Neural cell (in vitro differentiated cells): ENCODE data around the gene MYLK. TPM values are rescaled to one million over a fixed set of nuclear protein-coding genes. Genes with fewer than 3 reads are reported as not detected.

Experiments
- H2AFZ ChIP-seq: fragments of 200-600, 300-800 bp; sonication (generic), shearing (Covaris generic); 2 replicates; pipeline ENCODE4 v1.6.0; 2014; ENCODE audit warnings: low read depth, mild to moderate bottlenecking, antibody characterized with exemption, low read length, moderate library complexity
- H3F3A ChIP-seq: fragments of 200-600 bp; shearing (Covaris generic); 2 replicates; pipeline ENCODE4 v1.6.1; 2016; ENCODE audit warnings: mild to moderate bottlenecking, moderate library complexity, mixed read lengths, antibody characterized with exemption, low read length; ENCODE audit not compliant: insufficient read depth, poor library complexity, severe bottlenecking
- H3K27ac ChIP-seq: fragments of 200-600, 300-800 bp; sonication (generic), shearing (Covaris generic); 2 replicates; pipeline ENCODE4 v1.5.1; 2014; ENCODE audit warnings: mild to moderate bottlenecking, low read length, moderate library complexity
- H3K27me3 ChIP-seq: fragments of 300-800, 200-600 bp; sonication (generic), shearing (Covaris generic); 2 replicates; pipeline ENCODE4 v1.6.0; 2014; ENCODE audit warnings: mild to moderate bottlenecking, low read depth, low read length, moderate library complexity; ENCODE audit not compliant: insufficient read depth
- H3K36me3 ChIP-seq: fragments of 300-800, 200-600 bp; sonication (generic), shearing (Covaris generic); 2 replicates; pipeline ENCODE4 v1.5.1; 2014; ENCODE audit warnings: mild to moderate bottlenecking, antibody characterized with exemption, low read length, moderate library complexity; ENCODE audit not compliant: insufficient read depth
- H3K4me2 ChIP-seq: fragments of 300-800, 200-600 bp; sonication (generic), shearing (Covaris generic); 2 replicates; pipeline ENCODE4 v1.6.0; 2014; ENCODE audit warnings: mild to moderate bottlenecking, low read length
- H3K4me3 ChIP-seq: fragments of 300-800, 200-600 bp; sonication (generic), shearing (Covaris generic); 2 replicates; pipeline ENCODE4 v1.5.1; 2014; ENCODE audit warnings: mild to moderate bottlenecking, low read length, moderate library complexity
- H3K79me2 ChIP-seq: fragments of 200-600 bp; shearing (Covaris generic); replicated peaks from 2 replicates; pipeline ENCODE4 v1.6.0; 2014; ENCODE audit warnings: mild to moderate bottlenecking, low read length, moderate library complexity; ENCODE audit not compliant: insufficient read depth
- H3K9ac ChIP-seq: fragments of 300-800, 200-600 bp; sonication (generic), shearing (Covaris generic); 2 replicates; pipeline ENCODE4 v1.6.1; 2016; ENCODE audit warnings: mild to moderate bottlenecking, low read length, mixed read lengths
- H3K9me2 ChIP-seq: fragments of 200-600 bp; shearing (Covaris generic); 2 replicates; pipeline ENCODE4 v1.6.1; 2016; ENCODE audit warnings: mild to moderate bottlenecking, low read length, mixed read lengths; ENCODE audit not compliant: insufficient read depth
- H3K9me3 ChIP-seq: fragments of 200-600, 300-800 bp; sonication (generic), shearing (Covaris generic); 2 replicates; pipeline ENCODE4 v1.6.1; 2016; ENCODE audit warnings: mild to moderate bottlenecking, mixed run types, low read length, moderate library complexity, mixed read lengths
- H4K20me1 ChIP-seq: fragments of 200-600 bp; shearing (Covaris generic); 2 replicates; pipeline ENCODE4 v1.6.1; 2016; ENCODE audit warnings: mild to moderate bottlenecking, mixed run types; ENCODE audit not compliant: insufficient read depth
- EP300 ChIP-seq: fragments of 450-650 bp; conservative IDR thresholded peaks from 2 replicates; pipeline ENCODE4 v1.6.1; 2014; ENCODE audit warnings: antibody characterized with exemption, mild to moderate bottlenecking, moderate library complexity; ENCODE audit not compliant: poor library complexity, severe bottlenecking
- EZH2 ChIP-seq: fragments of 200-600, 300-800 bp; shearing (Covaris generic), sonication (generic); IDR thresholded peaks from 2 replicates; pipeline ENCODE4 v1.6.1; 2014; ENCODE audit warnings: antibody characterized with exemption, low read length, borderline replicate concordance, mild to moderate bottlenecking; ENCODE audit not compliant: insufficient read depth, poor library complexity, severe bottlenecking
- MXI1 ChIP-seq: fragments of 450-650 bp; conservative IDR thresholded peaks from 2 replicates; pipeline ENCODE4 v1.6.1; 2014; ENCODE audit warnings: antibody characterized with exemption, mild to moderate bottlenecking; ENCODE audit not compliant: poor library complexity, severe bottlenecking
- POLR2AphosphoS5 ChIP-seq: IDR thresholded peaks from 2 replicates; pipeline ENCODE4 v1.6.1; 2012
- RAD21 ChIP-seq: fragments of 450-650 bp; conservative IDR thresholded peaks from 2 replicates; pipeline ENCODE4 v1.6.1; 2014; ENCODE audit warnings: antibody characterized with exemption, mild to moderate bottlenecking, moderate library complexity
- SMC3 ChIP-seq: fragments of 450-650 bp; conservative IDR thresholded peaks from 2 replicates; pipeline ENCODE4 v1.6.1; 2014; ENCODE audit warnings: antibody characterized with exemption, mild to moderate bottlenecking, moderate library complexity; ENCODE audit not compliant: poor library complexity
- TAF1 ChIP-seq: IDR thresholded peaks from 2 replicates; pipeline ENCODE4 v1.6.1; 2012; ENCODE audit warnings: low read depth
- polyA plus RNA-seq: library from polyadenylated mRNA; depleted of rRNA; stranded (reverse); fragments of >200 nt; gene quantifications from 2 replicates; pipeline ENCODE4 v1.2.3, GENCODE V29; 2014
- TF ChIP-seq, protein P1 (sequence below): fragments of 450-650 bp; IDR thresholded peaks from 2 replicates; pipeline ENCODE4 v1.5.1; 2014; ENCODE audit warnings: antibody characterized with exemption, mild to moderate bottlenecking, moderate library complexity; ENCODE audit not compliant: poor library complexity, severe bottlenecking
- TF ChIP-seq, protein P2 (sequence below): IDR thresholded peaks from 2 replicates; pipeline ENCODE4 v1.6.1; 2012; ENCODE audit warnings: borderline replicate concordance

Gene MYLK
- polyA plus RNA-seq, 1 donor from 2014 or later, result 0.43 TPM

DNA sequence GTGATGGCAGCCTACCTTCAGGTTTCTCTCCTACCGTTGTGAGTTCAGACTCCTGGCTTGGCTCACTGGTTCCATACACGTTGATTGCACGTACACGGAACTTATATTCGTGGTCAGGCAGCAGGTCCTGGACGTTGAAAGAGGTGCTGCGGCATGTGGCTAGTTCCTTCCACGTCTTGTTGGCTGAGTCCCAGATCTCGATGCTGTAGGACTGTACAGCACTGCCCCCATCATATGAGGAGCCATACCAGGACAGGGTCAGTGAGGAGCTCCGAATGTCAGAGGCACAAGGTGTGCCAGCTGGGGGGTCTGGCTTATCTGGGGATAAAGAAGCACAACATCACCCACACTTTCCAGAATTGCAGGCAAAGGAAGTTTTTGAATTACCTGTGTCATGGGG is 227.0 kb downstream of the MYLK start:
- Histone ChIP-seq H3K4me2 (no peak overlapping the region), H3K36me3 (no peaks in the 10 kb centered on the region), H3K27me3 (no peaks in the 10 kb centered on the region), H3K9me2 (no peaks in the 10 kb centered on the region), H3K9ac (no peak overlapping the region), H4K20me1 (no peaks in the 10 kb centered on the region), H2AFZ (no peak overlapping the region), H3K27ac (no peak overlapping the region), H3K4me3 (no peak overlapping the region), H3K9me3 (no peaks in the 10 kb centered on the region), H3K79me2 (no peaks in the 10 kb centered on the region), H3F3A (no peaks in the 10 kb centered on the region)
- no peak for TF ChIP-seq POLR2AphosphoS5
- TF ChIP-seq, protein P1, sequence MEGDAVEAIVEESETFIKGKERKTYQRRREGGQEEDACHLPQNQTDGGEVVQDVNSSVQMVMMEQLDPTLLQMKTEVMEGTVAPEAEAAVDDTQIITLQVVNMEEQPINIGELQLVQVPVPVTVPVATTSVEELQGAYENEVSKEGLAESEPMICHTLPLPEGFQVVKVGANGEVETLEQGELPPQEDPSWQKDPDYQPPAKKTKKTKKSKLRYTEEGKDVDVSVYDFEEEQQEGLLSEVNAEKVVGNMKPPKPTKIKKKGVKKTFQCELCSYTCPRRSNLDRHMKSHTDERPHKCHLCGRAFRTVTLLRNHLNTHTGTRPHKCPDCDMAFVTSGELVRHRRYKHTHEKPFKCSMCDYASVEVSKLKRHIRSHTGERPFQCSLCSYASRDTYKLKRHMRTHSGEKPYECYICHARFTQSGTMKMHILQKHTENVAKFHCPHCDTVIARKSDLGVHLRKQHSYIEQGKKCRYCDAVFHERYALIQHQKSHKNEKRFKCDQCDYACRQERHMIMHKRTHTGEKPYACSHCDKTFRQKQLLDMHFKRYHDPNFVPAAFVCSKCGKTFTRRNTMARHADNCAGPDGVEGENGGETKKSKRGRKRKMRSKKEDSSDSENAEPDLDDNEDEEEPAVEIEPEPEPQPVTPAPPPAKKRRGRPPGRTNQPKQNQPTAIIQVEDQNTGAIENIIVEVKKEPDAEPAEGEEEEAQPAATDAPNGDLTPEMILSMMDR, result no peak
- no peak for TF ChIP-seq EZH2
- TF ChIP-seq SMC3, result no peak
- TF ChIP-seq, protein P2, sequence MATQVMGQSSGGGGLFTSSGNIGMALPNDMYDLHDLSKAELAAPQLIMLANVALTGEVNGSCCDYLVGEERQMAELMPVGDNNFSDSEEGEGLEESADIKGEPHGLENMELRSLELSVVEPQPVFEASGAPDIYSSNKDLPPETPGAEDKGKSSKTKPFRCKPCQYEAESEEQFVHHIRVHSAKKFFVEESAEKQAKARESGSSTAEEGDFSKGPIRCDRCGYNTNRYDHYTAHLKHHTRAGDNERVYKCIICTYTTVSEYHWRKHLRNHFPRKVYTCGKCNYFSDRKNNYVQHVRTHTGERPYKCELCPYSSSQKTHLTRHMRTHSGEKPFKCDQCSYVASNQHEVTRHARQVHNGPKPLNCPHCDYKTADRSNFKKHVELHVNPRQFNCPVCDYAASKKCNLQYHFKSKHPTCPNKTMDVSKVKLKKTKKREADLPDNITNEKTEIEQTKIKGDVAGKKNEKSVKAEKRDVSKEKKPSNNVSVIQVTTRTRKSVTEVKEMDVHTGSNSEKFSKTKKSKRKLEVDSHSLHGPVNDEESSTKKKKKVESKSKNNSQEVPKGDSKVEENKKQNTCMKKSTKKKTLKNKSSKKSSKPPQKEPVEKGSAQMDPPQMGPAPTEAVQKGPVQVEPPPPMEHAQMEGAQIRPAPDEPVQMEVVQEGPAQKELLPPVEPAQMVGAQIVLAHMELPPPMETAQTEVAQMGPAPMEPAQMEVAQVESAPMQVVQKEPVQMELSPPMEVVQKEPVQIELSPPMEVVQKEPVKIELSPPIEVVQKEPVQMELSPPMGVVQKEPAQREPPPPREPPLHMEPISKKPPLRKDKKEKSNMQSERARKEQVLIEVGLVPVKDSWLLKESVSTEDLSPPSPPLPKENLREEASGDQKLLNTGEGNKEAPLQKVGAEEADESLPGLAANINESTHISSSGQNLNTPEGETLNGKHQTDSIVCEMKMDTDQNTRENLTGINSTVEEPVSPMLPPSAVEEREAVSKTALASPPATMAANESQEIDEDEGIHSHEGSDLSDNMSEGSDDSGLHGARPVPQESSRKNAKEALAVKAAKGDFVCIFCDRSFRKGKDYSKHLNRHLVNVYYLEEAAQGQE, result no peak
- no peak for TF ChIP-seq MXI1

DNA sequence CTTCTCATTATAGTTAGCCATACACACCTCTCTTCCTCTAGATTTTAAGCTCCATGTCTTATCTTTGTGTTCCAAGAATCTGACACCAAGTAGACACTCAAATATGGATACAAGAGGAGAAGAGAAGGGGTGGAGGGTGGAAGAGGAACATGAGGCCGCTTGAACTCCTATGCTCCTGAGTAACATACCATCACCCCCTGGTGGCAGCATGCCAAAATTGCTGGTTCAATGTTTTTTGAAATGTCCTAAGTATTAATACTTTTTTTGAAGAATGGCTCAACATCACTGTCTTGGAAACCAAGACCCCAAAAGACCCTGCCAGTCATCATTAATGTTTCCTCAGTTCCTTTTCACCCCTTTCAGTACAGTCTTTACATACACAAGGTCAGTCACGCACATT is 227.4 kb downstream of the MYLK start:
- H3K27me3 ChIP-seq, result no peaks in the 10 kb centered on the region
- no peak overlapping the region for H3K27ac ChIP-seq
- no peak overlapping the region for H3K4me2 ChIP-seq
- no peak overlapping the region for H3K9ac ChIP-seq
- H3K9me3 ChIP-seq, result no peaks in the 10 kb centered on the region
- H4K20me1 ChIP-seq, result no peaks in the 10 kb centered on the region
- no peaks in the 10 kb centered on the region for H3K36me3 ChIP-seq
- no peaks in the 10 kb centered on the region for H3K9me2 ChIP-seq
- H3F3A ChIP-seq, result no peaks in the 10 kb centered on the region
- TF ChIP-seq, protein P2, result no peak
- no peak for TF ChIP-seq RAD21
- TF ChIP-seq MXI1, result no peak
- no peak for TF ChIP-seq EP300
- TF ChIP-seq POLR2AphosphoS5, result no peak
- TF ChIP-seq EZH2, result no peak
- TF ChIP-seq TAF1, result no peak
- TF ChIP-seq SMC3, result no peak
- TF ChIP-seq, protein P1, result no peak
- no peak overlapping the region for H3K4me3 ChIP-seq
- H2AFZ ChIP-seq, result no peak overlapping the region
- H3K79me2 ChIP-seq, result no peaks in the 10 kb centered on the region
